Body of pancreas (tissue), 4 donors: ENCODE results near the gene AIM2.

ENCODE experiments used
- CTCF ChIP-seq, 7 experiments: fragments of 450-650 bp in 4 of 7; fragments of 200-600 bp in 3 of 7; sonication (generic) in 3 of 7; IDR thresholded peaks; one replicate each; pipeline ENCODE4 v1.5.1; 2016 to 2019; ENCODE audit warnings: antibody characterized with exemption in 7 of 7
- POLR2A ChIP-seq, 3 donors: fragments of 450-650 bp; IDR thresholded peaks; one replicate each; pipeline ENCODE4 v1.6.1; 2016; ENCODE audit warnings: antibody characterized with exemption in 3 of 3, mild to moderate bottlenecking in 2 of 3

GRCh38 chr1:159030877-159031447 is 45.6 kb downstream of the AIM2 start:
- no peak for TF ChIP-seq CTCF (IDR thresholded peaks at IDR 0.05)
- TF ChIP-seq POLR2A (IDR thresholded peaks at IDR 0.05), result no peak
